MM.1S (cell line): ENCODE results near the gene C14orf93.

ENCODE experiments used
- EZH2 ChIP-seq: fragments of 300-600 bp; sonication (generic); optimal IDR thresholded peaks from 2 replicates; pipeline ENCODE3; 2017; ENCODE audit warnings: low read depth, mild to moderate bottlenecking, antibody characterized with exemption, low read length, mixed read lengths
- EZH2phosphoT487 ChIP-seq: fragments of 300-600 bp; sonication (generic); IDR thresholded peaks from 2 replicates; pipeline ENCODE4 v1.6.1; 2018; ENCODE audit warnings: antibody characterized with exemption, low read length
- TF ChIP-seq, protein P1 (sequence below): fragments of 300-600 bp; sonication (generic); IDR thresholded peaks from 2 replicates; pipeline ENCODE4 v1.5.1; 2016; ENCODE audit warnings: antibody characterized with exemption, low read length, mixed read lengths

DNA sequence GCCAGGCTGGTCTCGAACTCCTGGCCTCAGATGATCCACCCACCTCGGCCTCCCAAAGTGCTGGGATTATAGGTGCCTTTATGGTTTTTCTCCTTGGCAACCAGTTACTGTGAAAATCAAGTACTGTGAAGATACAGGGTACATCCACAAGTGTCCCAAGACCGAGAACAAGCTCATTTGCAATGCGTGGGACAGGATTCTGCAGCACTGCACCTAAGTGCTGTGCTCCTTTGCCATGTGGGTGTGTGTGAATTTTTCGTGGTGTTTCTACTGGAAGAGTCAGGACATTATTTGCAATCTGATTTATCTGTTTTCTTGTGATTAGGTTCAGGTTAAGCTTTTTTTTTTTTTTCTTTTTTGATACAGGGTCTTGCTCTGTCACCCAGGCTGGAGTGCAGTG lies 7.1 kb upstream of the C14orf93 start:
- TF ChIP-seq, protein P1, sequence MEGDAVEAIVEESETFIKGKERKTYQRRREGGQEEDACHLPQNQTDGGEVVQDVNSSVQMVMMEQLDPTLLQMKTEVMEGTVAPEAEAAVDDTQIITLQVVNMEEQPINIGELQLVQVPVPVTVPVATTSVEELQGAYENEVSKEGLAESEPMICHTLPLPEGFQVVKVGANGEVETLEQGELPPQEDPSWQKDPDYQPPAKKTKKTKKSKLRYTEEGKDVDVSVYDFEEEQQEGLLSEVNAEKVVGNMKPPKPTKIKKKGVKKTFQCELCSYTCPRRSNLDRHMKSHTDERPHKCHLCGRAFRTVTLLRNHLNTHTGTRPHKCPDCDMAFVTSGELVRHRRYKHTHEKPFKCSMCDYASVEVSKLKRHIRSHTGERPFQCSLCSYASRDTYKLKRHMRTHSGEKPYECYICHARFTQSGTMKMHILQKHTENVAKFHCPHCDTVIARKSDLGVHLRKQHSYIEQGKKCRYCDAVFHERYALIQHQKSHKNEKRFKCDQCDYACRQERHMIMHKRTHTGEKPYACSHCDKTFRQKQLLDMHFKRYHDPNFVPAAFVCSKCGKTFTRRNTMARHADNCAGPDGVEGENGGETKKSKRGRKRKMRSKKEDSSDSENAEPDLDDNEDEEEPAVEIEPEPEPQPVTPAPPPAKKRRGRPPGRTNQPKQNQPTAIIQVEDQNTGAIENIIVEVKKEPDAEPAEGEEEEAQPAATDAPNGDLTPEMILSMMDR = no peak
- TF ChIP-seq EZH2 (no peak), EZH2phosphoT487 (no peak)
